ENCODE measurements around the gene TMPRSS12. TPM values are rescaled to one million over a fixed set of nuclear protein-coding genes. Genes with fewer than 3 reads are reported as not detected.

Gene TMPRSS12
- total RNA-seq, 1 donor from 2014 or later = not detected

GRCh38 chr12:50840809-50841487 is 1.8 kb upstream of the TMPRSS12 start:
- Histone ChIP-seq H3K4me3 (no peak overlapping the region), H3K27ac (no peak overlapping the region), H3K9ac (no peak overlapping the region), H3K27me3 (no peaks in the 10 kb centered on the region), H2AFZ (replicated peaks) (no peak overlapping the region), H3K79me2 (ENCODE audit: low read depth) (no peaks in the 10 kb centered on the region), H3K36me3 (no peaks in the 10 kb centered on the region), H3K9me3 (ENCODE audit: low read depth) (no peaks in the 10 kb centered on the region), H3K4me2 (no peak overlapping the region), H4K20me1 (ENCODE audit: low read depth) (no peaks in the 10 kb centered on the region), H3F3A (ENCODE audit: low read depth) (no peaks in the 10 kb centered on the region), H3K4me1 (no peaks in the 10 kb centered on the region)
- Mint-ChIP-seq H3K9me3 (peaks cover 3% of the 10 kb centered on the region), H3K4me3 (no peak overlapping the region), H3K36me3 (no peaks in the 10 kb centered on the region), H3K27me3 (ENCODE audit: insufficient read depth, low read depth) (peaks cover 4% of the 10 kb centered on the region), H3K27ac (no peak overlapping the region), H3K4me1 (no peaks in the 10 kb centered on the region)
- DNase-seq (ENCODE audit: low spot score) = no peak
- TF ChIP-seq EZH2phosphoT487 (IDR thresholded peaks at IDR 0.05) (no peak), EZH2 (IDR thresholded peaks at IDR 0.05) (no peak), CTCF (IDR thresholded peaks at IDR 0.05) (no peak)

DNA sequence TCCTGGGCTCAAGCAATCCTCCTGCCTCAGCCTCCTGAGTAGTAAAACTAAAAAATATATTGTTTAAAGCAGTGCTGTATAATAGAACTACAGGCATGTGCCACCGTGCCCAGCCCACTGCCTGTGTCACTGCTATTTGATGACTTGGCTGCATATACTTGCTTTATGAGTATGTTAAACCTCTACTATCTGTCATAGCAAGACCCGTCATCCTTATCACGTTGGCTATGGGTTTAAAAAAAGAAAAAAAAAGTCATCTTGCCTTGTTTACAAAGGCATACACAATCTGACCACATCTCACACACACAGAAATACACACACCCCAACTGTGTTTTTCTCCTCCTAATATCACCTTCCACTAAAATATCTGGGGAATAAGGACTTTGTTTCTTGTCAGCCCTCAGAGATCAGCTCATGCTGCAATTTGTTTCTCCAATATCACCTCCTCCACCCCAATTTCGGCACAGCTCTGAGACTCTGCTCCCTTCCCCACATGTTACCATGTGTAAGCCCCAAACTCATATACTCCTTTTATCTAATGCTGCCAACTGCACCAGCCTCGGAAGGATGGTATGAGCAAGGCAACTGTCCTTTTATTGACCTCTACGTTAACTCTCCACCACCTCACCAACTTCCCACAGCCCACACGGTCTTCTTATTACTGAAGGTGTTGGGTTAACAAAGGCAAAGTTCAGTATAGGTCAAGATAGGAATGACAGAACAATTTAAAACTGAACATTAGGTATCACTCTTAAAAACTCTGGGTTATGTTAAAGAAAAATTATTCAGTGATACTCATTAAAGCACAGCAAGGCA is 802 bp upstream of the TMPRSS12 start:
- H3K27ac Mint-ChIP-seq = no peak overlapping the region
- no peak for DNase-seq (ENCODE audit: low spot score)
- H3K27me3 Mint-ChIP-seq (ENCODE audit: insufficient read depth, low read depth) = peaks cover 4% of the 10 kb centered on the region
- H3K9me3 ChIP-seq (ENCODE audit: low read depth) = no peaks in the 10 kb centered on the region
- H3K4me1 Mint-ChIP-seq = no peaks in the 10 kb centered on the region
- H3K9me3 Mint-ChIP-seq = peaks cover 3% of the 10 kb centered on the region
- H3K9ac ChIP-seq = no peak overlapping the region
- no peak overlapping the region for H3K4me3 Mint-ChIP-seq
- H2AFZ ChIP-seq (replicated peaks) = no peak overlapping the region
- H3K27ac ChIP-seq = no peak overlapping the region
- no peaks in the 10 kb centered on the region for H3K4me1 ChIP-seq
- TF ChIP-seq EZH2phosphoT487 (IDR thresholded peaks at IDR 0.05) = no peak
- no peak for TF ChIP-seq EZH2 (IDR thresholded peaks at IDR 0.05)
- TF ChIP-seq CTCF (IDR thresholded peaks at IDR 0.05) = no peak
- H3K27me3 ChIP-seq = no peaks in the 10 kb centered on the region
- no peaks in the 10 kb centered on the region for H3K36me3 ChIP-seq
- no peak overlapping the region for H3K4me2 ChIP-seq
- H4K20me1 ChIP-seq (ENCODE audit: low read depth) = no peaks in the 10 kb centered on the region
- no peaks in the 10 kb centered on the region for H3K36me3 Mint-ChIP-seq
- H3F3A ChIP-seq (ENCODE audit: low read depth) = no peaks in the 10 kb centered on the region
- H3K79me2 ChIP-seq (ENCODE audit: low read depth) = no peaks in the 10 kb centered on the region
- no peak overlapping the region for H3K4me3 ChIP-seq

DNA sequence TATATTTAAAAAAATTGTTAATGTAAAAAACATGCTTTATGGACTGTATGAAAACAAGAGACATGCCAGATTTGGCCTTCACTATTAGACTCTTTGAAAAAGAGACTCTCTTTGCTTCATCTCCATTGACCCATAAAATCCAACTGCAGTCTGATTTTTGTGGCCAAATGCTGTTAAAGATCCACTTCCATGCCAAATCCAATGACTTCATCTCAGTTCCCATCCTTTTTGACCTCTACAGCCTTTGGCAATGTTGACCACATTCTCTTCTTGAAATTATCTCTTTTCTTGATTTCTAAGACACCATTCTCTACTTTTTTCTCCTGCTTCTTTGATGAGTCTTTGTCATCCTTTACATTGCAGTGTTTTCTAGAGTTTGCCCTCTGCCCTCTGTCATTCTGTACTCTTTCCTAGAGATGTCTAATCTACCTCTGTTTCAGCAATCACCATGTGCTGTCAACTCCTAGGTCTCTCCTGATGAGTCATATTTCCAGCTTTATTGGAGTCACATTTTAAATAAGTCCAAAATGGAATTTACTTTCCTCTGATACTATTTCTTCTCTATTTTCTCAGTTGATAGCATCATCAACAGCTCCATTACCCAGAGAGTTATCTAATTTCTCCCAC is 2.4 kb downstream of the TMPRSS12 start:
- Mint-ChIP-seq H3K9me3 (peaks cover 3% of the 10 kb centered on the region), H3K27me3 (ENCODE audit: insufficient read depth, low read depth) (peaks cover 4% of the 10 kb centered on the region), H3K4me1 (no peaks in the 10 kb centered on the region), H3K36me3 (no peaks in the 10 kb centered on the region), H3K27ac (no peak overlapping the region), H3K4me3 (no peak overlapping the region)
- H3K27ac ChIP-seq = no peak overlapping the region
- H4K20me1 ChIP-seq (ENCODE audit: low read depth) = no peaks in the 10 kb centered on the region
- no peak overlapping the region for H3K9ac ChIP-seq
- no peak overlapping the region for H2AFZ ChIP-seq (replicated peaks)
- no peak overlapping the region for H3K4me3 ChIP-seq
- no peaks in the 10 kb centered on the region for H3K36me3 ChIP-seq
- H3K4me2 ChIP-seq = no peak overlapping the region
- no peaks in the 10 kb centered on the region for H3K4me1 ChIP-seq
- H3K9me3 ChIP-seq (ENCODE audit: low read depth) = no peaks in the 10 kb centered on the region
- H3K27me3 ChIP-seq = no peaks in the 10 kb centered on the region
- TF ChIP-seq EZH2phosphoT487 (IDR thresholded peaks at IDR 0.05) = no peak
- no peak for TF ChIP-seq CTCF (IDR thresholded peaks at IDR 0.05)
- no peak for TF ChIP-seq EZH2 (IDR thresholded peaks at IDR 0.05)
- no peaks in the 10 kb centered on the region for H3K79me2 ChIP-seq (ENCODE audit: low read depth)
- H3F3A ChIP-seq (ENCODE audit: low read depth) = no peaks in the 10 kb centered on the region
- DNase-seq (ENCODE audit: low spot score) = no peak

Data from neural progenitor cell (in vitro differentiated cells).